Measurements from ENCODE around the gene UBE2F.

Gene UBE2F

GRCh38 chr2:237967463-237967951, 693 bp downstream of the UBE2F start:
- TF ChIP-seq, protein P1, sequence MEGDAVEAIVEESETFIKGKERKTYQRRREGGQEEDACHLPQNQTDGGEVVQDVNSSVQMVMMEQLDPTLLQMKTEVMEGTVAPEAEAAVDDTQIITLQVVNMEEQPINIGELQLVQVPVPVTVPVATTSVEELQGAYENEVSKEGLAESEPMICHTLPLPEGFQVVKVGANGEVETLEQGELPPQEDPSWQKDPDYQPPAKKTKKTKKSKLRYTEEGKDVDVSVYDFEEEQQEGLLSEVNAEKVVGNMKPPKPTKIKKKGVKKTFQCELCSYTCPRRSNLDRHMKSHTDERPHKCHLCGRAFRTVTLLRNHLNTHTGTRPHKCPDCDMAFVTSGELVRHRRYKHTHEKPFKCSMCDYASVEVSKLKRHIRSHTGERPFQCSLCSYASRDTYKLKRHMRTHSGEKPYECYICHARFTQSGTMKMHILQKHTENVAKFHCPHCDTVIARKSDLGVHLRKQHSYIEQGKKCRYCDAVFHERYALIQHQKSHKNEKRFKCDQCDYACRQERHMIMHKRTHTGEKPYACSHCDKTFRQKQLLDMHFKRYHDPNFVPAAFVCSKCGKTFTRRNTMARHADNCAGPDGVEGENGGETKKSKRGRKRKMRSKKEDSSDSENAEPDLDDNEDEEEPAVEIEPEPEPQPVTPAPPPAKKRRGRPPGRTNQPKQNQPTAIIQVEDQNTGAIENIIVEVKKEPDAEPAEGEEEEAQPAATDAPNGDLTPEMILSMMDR (IDR thresholded peaks at IDR 0.05; ENCODE audit: low read depth, low read length, missing control alignments): no peak
- DNase-seq (ENCODE audit: extremely low read depth, low read depth): no peak
- peak overlapping the region; percentile 77 for H3K4me3 ChIP-seq (replicated peaks; ENCODE audit: low read depth, low read length)

DNA sequence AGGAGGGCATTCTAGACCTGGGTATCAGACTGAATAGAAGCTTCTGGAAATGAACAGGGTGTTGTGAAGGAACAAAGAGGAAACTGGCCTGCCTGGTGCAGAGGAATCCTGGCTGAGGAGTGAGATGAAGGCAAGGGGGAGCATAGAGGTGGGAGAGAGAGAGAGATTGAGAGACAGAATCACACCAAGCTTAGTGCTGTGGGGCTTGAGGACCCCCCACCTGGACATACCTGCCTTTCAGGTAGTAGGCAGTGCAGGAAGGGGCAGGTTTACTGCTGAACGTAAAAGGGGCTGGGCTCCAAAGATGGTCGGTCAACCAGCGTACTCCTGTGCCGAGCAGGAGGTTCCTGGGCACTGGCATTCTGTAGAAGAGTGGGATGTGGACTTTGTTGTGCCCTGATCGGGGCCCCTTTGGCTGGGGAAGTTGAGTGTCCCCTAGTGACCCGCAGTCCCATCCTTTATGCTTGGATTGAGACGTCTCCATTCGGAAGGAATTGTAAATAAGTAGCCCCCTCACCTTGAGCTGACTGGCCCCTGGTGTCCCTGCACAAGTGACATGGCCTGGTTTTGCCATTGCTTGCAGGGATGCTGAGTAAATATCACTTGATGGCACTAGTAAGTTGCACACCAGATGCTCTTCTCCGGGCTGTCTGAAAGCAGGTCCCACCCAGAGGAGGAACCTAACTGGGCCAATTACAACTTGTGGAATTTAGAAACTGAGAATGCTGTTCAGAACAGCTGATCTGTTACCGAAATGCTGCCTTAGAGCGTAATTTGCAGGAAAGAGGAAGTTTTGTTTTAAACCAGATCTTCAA, 1.4 kb downstream of the UBE2F start:
- peak; percentile 45 for DNase-seq (ENCODE audit: extremely low read depth, low read depth)
- TF ChIP-seq, protein P1 (IDR thresholded peaks at IDR 0.05; ENCODE audit: low read depth, low read length, missing control alignments): no peak
- H3K4me3 ChIP-seq (replicated peaks; ENCODE audit: low read depth, low read length): peak overlapping the region; percentile 77

DNA sequence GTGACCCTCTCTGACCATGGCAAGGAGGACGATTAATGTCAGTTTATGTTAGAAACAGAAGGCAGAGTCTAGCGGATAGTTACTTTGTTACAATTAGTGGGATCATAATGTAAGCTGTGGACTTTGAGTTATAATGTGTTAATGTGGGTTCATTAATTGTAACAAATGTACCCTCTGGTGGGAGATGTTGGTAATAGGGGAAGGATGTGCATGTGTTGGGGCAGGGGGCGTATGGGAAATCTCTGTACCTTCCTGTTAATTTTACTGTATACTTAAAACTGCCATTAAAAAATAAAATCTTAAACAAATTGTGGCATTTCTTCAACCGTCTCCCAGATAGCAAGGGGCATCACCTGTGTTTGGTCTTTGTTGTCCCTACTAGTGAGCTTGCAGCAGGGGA, 4.8 kb downstream of the UBE2F start:
- no peak for DNase-seq (ENCODE audit: extremely low read depth, low read depth)
- TF ChIP-seq, protein P1 (IDR thresholded peaks at IDR 0.05; ENCODE audit: low read depth, low read length, missing control alignments): no peak
- no peak overlapping the region for H3K4me3 ChIP-seq (replicated peaks; ENCODE audit: low read depth, low read length)

DNA sequence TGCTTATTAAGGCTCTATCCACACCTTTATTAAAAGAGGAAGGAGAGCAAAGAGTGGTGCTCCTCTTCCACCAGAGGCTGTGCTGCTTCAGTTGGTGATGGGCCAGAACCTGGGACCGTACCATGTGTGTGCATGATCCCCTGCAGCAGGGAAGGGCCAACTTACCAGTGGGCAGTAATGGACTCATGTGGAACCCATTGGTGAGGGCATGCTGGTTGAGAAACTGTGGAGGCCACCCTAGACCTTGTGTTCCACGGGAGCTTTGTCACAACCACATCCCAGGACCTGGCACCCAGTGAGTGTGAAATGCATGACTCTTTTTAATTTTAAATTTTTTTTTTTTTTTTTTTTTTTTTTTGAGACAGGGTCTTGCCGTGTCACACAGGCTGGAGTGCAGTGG, 5.4 kb downstream of the UBE2F start:
- DNase-seq (ENCODE audit: extremely low read depth, low read depth): no peak
- TF ChIP-seq, protein P1 (IDR thresholded peaks at IDR 0.05; ENCODE audit: low read depth, low read length, missing control alignments): no peak
- no peak overlapping the region for H3K4me3 ChIP-seq (replicated peaks; ENCODE audit: low read depth, low read length)

DNA sequence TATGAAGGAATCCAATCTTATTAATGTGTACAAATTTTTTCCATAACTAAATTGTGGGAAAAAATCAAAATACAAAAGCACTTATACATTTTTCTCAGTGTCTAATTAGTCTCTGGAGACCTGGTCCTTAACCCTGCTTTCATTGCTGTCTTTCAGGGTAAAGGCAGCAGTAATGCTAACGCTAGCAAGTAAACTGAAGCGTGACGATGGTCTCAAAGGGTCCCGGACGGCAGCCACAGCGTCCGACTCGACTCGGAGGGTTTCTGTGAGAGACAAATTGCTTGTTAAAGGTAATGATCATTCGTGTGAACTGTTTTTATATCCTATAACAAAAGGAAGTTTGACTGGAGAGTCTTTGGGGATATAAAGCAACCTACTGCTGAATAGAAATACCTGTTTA, 6.1 kb downstream of the UBE2F start:
- no peak overlapping the region for H3K4me3 ChIP-seq (replicated peaks; ENCODE audit: low read depth, low read length)
- DNase-seq (ENCODE audit: extremely low read depth, low read depth): no peak
- TF ChIP-seq, protein P1 (IDR thresholded peaks at IDR 0.05; ENCODE audit: low read depth, low read length, missing control alignments): no peak

DNA sequence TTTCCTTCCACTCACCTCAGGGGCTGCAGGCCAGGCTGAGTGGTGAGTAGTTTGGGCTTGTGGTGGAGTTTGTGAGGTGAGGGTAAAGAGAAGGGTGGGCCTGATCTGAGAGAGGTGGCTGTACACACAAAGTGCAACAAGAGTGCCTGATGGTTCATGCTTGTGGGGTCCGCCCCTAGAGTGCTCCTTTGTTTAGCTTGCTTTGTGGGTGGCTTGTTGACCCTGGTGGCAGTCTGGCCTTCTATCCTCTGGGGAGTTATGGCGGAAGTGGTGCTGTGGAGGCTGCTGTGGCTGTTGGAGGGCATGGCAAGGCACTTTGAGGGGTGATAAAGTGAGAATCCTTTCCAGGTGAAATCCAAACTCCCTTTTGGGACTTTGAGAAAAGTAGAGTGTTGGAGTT, 10.6 kb downstream of the UBE2F start:
- H3K4me3 ChIP-seq (replicated peaks; ENCODE audit: low read depth, low read length): no peak overlapping the region
- no peak for DNase-seq (ENCODE audit: extremely low read depth, low read depth)

More for the DNA sequence above, 10.6 kb downstream of the UBE2F start:
- TF ChIP-seq, protein P1 (IDR thresholded peaks at IDR 0.05; ENCODE audit: low read depth, low read length, missing control alignments): no peak
